ENCODE data around the gene LRRC59. TPM values are rescaled to one million over a fixed set of nuclear protein-coding genes. Genes with fewer than 3 reads are reported as not detected.
A peak's percentile ranks its signal among the peaks of the same experiment; 100 is the strongest.

Gene LRRC59
- total RNA-seq, 1 donor from 2014 or later, result 113 TPM

- Mint-ChIP-seq H3K9me3 (no peaks in the 10 kb centered on the region), H3K4me3 (peak within 1 kb of the TSS; percentile 98), H3K27me3 (ENCODE audit: insufficient read depth) (no peaks in the 10 kb centered on the region), H3K36me3 (ENCODE audit: low read depth) (peaks cover 31% of the 10 kb centered on the region), H3K4me1 (ENCODE audit: low read depth) (peaks cover 33% of the 10 kb centered on the region), H3K27ac (peak within 1 kb of the TSS; percentile 100)
- intact Hi-C loops (cut with micrococcal nuclease), result loop anchor here (1.0 to 2.0 kb wide), 5 partner anchors 11 to 105 kb away; partner anchors contain the start of genes ACSF2 and RSAD1
- DNase-seq (ENCODE audit: low spot score), result peak; percentile 83
Measured at GRCh38 chr17:50372758-50373556, 24.4 kb downstream of the LRRC59 start, which contains the start of the genes EME1 and MRPL27. Gene EME1, plus strand, starts transcription at chr17:50373229. Its CDS starts 1,980 bp downstream, at chr17:50375209. Gene MRPL27, minus strand, starts transcription at chr17:50373184. Its CDS starts 14 bp downstream, at chr17:50373170.

DNA sequence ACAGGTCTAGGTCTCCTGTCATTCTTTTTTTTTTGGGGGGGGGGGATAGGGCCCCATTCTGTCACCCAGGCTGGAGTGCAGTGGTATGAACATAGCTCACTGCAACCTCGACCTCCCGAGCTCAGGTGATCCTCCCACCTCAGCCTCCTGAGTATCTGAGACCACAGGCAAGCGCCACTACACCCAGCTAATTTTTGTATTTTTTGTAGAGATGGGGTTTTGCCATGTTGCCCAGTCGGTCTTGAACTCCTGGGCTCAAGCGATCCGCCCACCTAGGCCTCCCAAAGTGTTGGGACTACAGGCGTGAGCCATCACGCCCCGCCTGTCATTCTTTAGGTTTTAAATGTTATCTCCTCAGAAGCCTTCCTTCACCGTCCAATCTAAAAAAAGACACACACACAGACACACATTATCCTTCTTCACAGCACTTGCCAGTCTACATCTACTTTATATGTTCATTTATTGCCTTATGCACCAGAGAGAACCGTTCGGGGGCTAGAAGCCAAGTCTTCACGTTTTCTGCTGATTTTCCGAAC is 25.0 kb downstream of the LRRC59 start:
- intact Hi-C loops (cut with micrococcal nuclease), result loop anchor here (1.0 to 2.0 kb wide), 3 partner anchors 10 to 55 kb away; partner anchors contain the start of gene ACSF2
- Mint-ChIP-seq H3K4me1 (ENCODE audit: low read depth) (peaks cover 32% of the 10 kb centered on the region), H3K27ac (peak overlapping the region; percentile 100), H3K36me3 (ENCODE audit: low read depth) (peaks cover 32% of the 10 kb centered on the region), H3K4me3 (peak overlapping the region; percentile 98), H3K9me3 (no peaks in the 10 kb centered on the region), H3K27me3 (ENCODE audit: insufficient read depth) (no peaks in the 10 kb centered on the region)
- DNase-seq (ENCODE audit: low spot score), result no peak

DNA sequence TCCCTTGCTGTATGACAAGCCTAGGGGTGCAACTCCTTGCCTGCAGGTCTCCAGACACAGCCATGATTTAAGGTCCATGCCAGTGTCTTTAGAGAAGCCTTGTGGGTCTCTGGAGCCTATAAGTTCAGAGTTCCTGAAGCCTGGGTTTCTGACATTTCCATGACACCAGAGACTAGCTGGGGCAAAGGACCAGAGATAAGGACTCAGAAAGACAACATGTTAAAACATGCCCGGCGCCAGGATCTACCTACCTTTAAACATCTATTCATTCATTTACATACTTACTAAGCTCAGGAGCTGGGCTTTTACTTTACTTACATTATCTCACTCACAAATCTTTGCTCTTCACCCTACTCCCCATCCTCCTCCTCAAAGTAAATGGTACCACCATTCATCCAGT is 25.8 kb downstream of the LRRC59 start:
- DNase-seq (ENCODE audit: low spot score), result no peak
- Mint-ChIP-seq H3K36me3 (ENCODE audit: low read depth) (peaks cover 36% of the 10 kb centered on the region), H3K27me3 (ENCODE audit: insufficient read depth) (no peaks in the 10 kb centered on the region), H3K4me3 (peak overlapping the region; percentile 98), H3K27ac (peak overlapping the region; percentile 78), H3K4me1 (ENCODE audit: low read depth) (peaks cover 27% of the 10 kb centered on the region), H3K9me3 (no peaks in the 10 kb centered on the region)
- intact Hi-C loops (cut with micrococcal nuclease), result no loop called here

- H3K4me1 Mint-ChIP-seq (ENCODE audit: low read depth), result peaks cover 27% of the 10 kb centered on the region
- intact Hi-C loops (cut with micrococcal nuclease), result no loop called here
- no peaks in the 10 kb centered on the region for H3K27me3 Mint-ChIP-seq (ENCODE audit: insufficient read depth)
- peak overlapping the region; percentile 9 for H3K4me3 Mint-ChIP-seq
- no peak for DNase-seq (ENCODE audit: low spot score)
- H3K36me3 Mint-ChIP-seq (ENCODE audit: low read depth), result peaks cover 36% of the 10 kb centered on the region
- no peaks in the 10 kb centered on the region for H3K9me3 Mint-ChIP-seq
- H3K27ac Mint-ChIP-seq, result no peak overlapping the region
Measured at GRCh38 chr17:50370052-50370451, 27.3 kb downstream of the LRRC59 start.

- peaks cover 31% of the 10 kb centered on the region for H3K36me3 Mint-ChIP-seq (ENCODE audit: low read depth)
Measured at GRCh38 chr17:50367401-50367800, 29.9 kb downstream of the LRRC59 start.

GRCh38 chr17:50365649-50366393 is 31.5 kb downstream of the LRRC59 start:
- Mint-ChIP-seq H3K27me3 (ENCODE audit: insufficient read depth) (no peaks in the 10 kb centered on the region), H3K36me3 (ENCODE audit: low read depth) (peaks cover 23% of the 10 kb centered on the region), H3K9me3 (no peaks in the 10 kb centered on the region), H3K4me1 (ENCODE audit: low read depth) (peaks cover 9% of the 10 kb centered on the region), H3K27ac (no peak overlapping the region), H3K4me3 (no peak overlapping the region)
- intact Hi-C loops (cut with micrococcal nuclease), result no loop called here
- no peak for DNase-seq (ENCODE audit: low spot score)

More at GRCh38 chr17:50367401-50367800, 29.9 kb downstream of the LRRC59 start:
- intact Hi-C loops (cut with micrococcal nuclease), result no loop called here
- H3K4me3 Mint-ChIP-seq, result no peak overlapping the region
- peak overlapping the region; percentile 36 for H3K27ac Mint-ChIP-seq
- no peak for DNase-seq (ENCODE audit: low spot score)
- no peaks in the 10 kb centered on the region for H3K9me3 Mint-ChIP-seq
- H3K4me1 Mint-ChIP-seq (ENCODE audit: low read depth), result peaks cover 15% of the 10 kb centered on the region
- H3K27me3 Mint-ChIP-seq (ENCODE audit: insufficient read depth), result no peaks in the 10 kb centered on the region

- no peaks in the 10 kb centered on the region for H3K27me3 Mint-ChIP-seq (ENCODE audit: insufficient read depth)
- intact Hi-C loops (cut with micrococcal nuclease), result no loop called here
Measured at GRCh38 chr17:50365165-50365564, 32.2 kb downstream of the LRRC59 start.

DNA sequence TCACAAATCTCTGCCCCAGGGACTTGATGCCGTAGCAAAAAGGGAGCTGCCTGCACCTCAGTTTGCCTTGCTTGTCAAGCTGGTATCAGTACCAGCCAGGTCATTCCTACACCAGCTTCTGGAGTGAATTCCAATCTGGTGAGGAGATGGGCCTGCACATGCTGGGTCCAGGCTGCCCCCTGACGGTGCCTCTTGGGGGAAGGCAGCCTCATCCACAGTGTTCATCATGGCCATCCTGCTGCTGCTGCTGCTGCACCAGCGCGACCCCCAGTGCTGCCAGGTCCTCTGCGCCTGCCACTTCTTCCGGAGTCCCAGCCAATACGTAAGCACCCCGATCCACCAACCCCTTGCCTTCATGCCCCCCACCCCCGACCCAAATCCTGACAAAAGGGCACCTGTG is 32.6 kb downstream of the LRRC59 start:
- no peak for DNase-seq (ENCODE audit: low spot score)
- no peaks in the 10 kb centered on the region for H3K27me3 Mint-ChIP-seq (ENCODE audit: insufficient read depth)
- intact Hi-C loops (cut with micrococcal nuclease), result no loop called here
- H3K9me3 Mint-ChIP-seq, result no peaks in the 10 kb centered on the region
- no peak overlapping the region for H3K27ac Mint-ChIP-seq
- H3K36me3 Mint-ChIP-seq (ENCODE audit: low read depth), result peaks cover 17% of the 10 kb centered on the region
- H3K4me1 Mint-ChIP-seq (ENCODE audit: low read depth), result peaks cover 9% of the 10 kb centered on the region
- H3K4me3 Mint-ChIP-seq, result no peak overlapping the region

More at GRCh38 chr17:50365165-50365564, 32.2 kb downstream of the LRRC59 start:
- Mint-ChIP-seq H3K27ac (no peak overlapping the region), H3K36me3 (ENCODE audit: low read depth) (peaks cover 20% of the 10 kb centered on the region), H3K4me3 (no peak overlapping the region), H3K4me1 (ENCODE audit: low read depth) (peaks cover 9% of the 10 kb centered on the region), H3K9me3 (no peaks in the 10 kb centered on the region)
- no peak for DNase-seq (ENCODE audit: low spot score)

- Mint-ChIP-seq H3K36me3 (ENCODE audit: low read depth) (peaks cover 18% of the 10 kb centered on the region), H3K4me1 (ENCODE audit: low read depth) (peaks cover 9% of the 10 kb centered on the region), H3K27ac (no peak overlapping the region), H3K27me3 (ENCODE audit: insufficient read depth) (no peaks in the 10 kb centered on the region), H3K9me3 (no peaks in the 10 kb centered on the region), H3K4me3 (no peak overlapping the region)
- no peak for DNase-seq (ENCODE audit: low spot score)
- intact Hi-C loops (cut with micrococcal nuclease), result no loop called here
Measured at GRCh38 chr17:50364061-50364458, 33.3 kb downstream of the LRRC59 start.

DNA sequence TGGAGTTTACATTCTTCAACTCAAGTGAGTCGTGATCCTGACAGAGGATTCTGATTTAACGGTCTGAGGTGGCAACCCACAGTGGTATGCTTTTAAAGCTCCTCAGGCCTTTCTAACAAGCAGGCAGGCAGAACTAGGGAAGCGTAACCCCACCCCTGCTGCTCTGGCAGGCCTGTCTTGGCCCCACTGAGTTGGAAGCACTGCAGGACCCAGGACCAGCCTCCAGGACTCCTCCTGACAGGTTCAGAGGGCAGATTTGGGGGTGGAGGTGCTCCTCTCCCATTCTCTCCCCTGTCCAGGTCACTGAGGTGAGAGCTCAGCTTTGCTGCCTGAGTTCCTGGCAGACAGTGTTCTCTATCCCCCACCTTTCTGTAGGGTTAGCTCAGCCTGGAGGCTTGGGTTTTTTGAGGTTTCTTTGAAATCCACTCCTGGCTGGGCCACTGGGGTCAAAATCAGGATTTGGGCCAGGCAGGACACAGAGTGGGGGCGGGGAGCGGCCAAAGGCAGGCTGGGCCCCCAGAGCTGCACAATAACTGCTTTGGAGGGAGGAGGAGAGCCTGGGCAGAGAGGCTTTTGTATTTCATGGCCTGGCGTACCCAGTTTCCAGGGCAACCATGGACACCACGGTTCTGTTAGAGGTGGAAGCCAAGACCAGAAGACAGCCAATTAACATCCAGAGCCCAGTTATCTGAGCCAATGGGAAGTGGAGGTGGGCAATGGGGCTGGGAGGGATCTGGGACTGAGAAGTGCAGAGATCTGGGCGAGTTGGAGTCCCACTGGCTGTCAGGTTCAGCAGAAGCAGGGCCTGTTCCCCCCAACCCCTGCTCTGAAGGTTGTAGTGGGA is 33.9 kb downstream of the LRRC59 start:
- Mint-ChIP-seq H3K4me1 (ENCODE audit: low read depth) (peaks cover 9% of the 10 kb centered on the region), H3K4me3 (no peak overlapping the region), H3K27ac (no peak overlapping the region), H3K27me3 (ENCODE audit: insufficient read depth) (no peaks in the 10 kb centered on the region), H3K36me3 (ENCODE audit: low read depth) (peaks cover 20% of the 10 kb centered on the region), H3K9me3 (no peaks in the 10 kb centered on the region)
- intact Hi-C loops (cut with micrococcal nuclease), result loop anchor here (2.0 kb wide), 1 partner anchor 115 kb away; the partner anchor contains the start of gene RSAD1
- no peak for DNase-seq (ENCODE audit: low spot score)

DNA sequence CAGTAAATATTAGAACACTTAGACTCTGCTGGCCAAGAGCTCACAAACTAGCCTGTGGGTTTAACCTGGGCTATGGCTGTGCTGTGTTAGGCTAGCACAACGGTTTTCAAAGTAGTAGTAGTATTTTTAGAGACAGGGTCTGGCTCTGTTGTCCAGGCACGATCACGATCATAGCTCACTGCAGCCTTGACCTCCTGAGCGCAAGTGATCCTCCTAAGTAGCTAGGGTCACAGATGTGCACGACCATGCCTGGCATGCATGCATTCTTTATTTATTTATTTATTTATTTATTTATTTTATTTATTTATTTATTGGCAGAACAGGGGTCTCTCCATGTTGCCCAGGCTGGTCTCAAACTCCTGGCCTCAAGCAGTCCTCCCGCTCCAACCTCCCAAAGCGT is 34.7 kb downstream of the LRRC59 start:
- H3K36me3 Mint-ChIP-seq (ENCODE audit: low read depth), result peaks cover 14% of the 10 kb centered on the region

More for the DNA sequence above, 34.7 kb downstream of the LRRC59 start:
- intact Hi-C loops (cut with micrococcal nuclease), result loop anchor here (1.0 to 2.0 kb wide), 3 partner anchors 10 to 116 kb away; partner anchors contain the start of genes LRRC59 and RSAD1
- Mint-ChIP-seq H3K9me3 (no peaks in the 10 kb centered on the region), H3K4me3 (no peak overlapping the region), H3K27me3 (ENCODE audit: insufficient read depth) (no peaks in the 10 kb centered on the region), H3K27ac (no peak overlapping the region), H3K4me1 (ENCODE audit: low read depth) (peaks cover 9% of the 10 kb centered on the region)
- no peak for DNase-seq (ENCODE audit: low spot score)

Measured in activated T-helper 1 cell treated with anti-CD3 and anti-CD28 coated beads, Interleukin-12 subunit alpha, Interleukin-12 subunit beta, Interleukin-2, Interleukin-4 antibody, amounts not matched to agents 30 ng/mL and 10 ng/mL and 1 ng/mL, durations not matched to agents 14 hours and 24 hours and 36 hours (primary cell).